HG03469 (cell line): ENCODE measurements around the gene TAS2R30.
A peak's percentile ranks its signal among the peaks of the same experiment; 100 is the strongest.

ENCODE experiments used
- ATAC-seq: cut with Tn5 transposase; IDR thresholded peaks from one replicate; pipeline ENCODE4 v1.9.1; 2021; ENCODE audit warnings: mild to moderate bottlenecking, moderate library complexity, moderate number of reproducible peaks; ENCODE audit not compliant: unreplicated experiment

The TAS2R30 gene

GRCh38 chr12:11134305-11134704 lies at the start of gene TAS2R30:
Gene TAS2R30, minus strand, starts transcription at chr12:11134644. Its CDS starts 400 bp downstream, at chr12:11134244.
- no peak for ATAC-seq

- ATAC-seq = no peak
Measured at GRCh38 chr12:11183011-11183410, 48.6 kb upstream of the TAS2R30 start.

GRCh38 chr12:11182529-11182928 lies 48.1 kb upstream of the TAS2R30 start:
- ATAC-seq = no peak

GRCh38 chr12:11178250-11178649 lies 43.8 kb upstream of the TAS2R30 start:
- no peak for ATAC-seq

GRCh38 chr12:11174022-11174421 lies 39.6 kb upstream of the TAS2R30 start:
- no peak for ATAC-seq

- no peak for ATAC-seq
Measured at GRCh38 chr12:11171969-11172675, 37.7 kb upstream of the TAS2R30 start.

GRCh38 chr12:11171145-11171968 lies 36.9 kb upstream of the TAS2R30 start, which contains the start of gene SMIM10L1:
Gene SMIM10L1, plus strand, starts transcription at chr12:11171194. Its CDS starts 163 bp downstream, at chr12:11171357.
- peak; percentile 87 for ATAC-seq

- ATAC-seq = no peak
Measured at GRCh38 chr12:11170810-11171144, 36.3 kb upstream of the TAS2R30 start.

GRCh38 chr12:11166300-11166699 lies 31.9 kb upstream of the TAS2R30 start:
- no peak for ATAC-seq

- ATAC-seq = no peak
Measured at GRCh38 chr12:11164384-11164783, 29.9 kb upstream of the TAS2R30 start.

- no peak for ATAC-seq
Measured at GRCh38 chr12:11162502-11162901, 28.1 kb upstream of the TAS2R30 start.

GRCh38 chr12:11158885-11159444 lies 24.5 kb upstream of the TAS2R30 start:
- no peak for ATAC-seq

GRCh38 chr12:11154400-11154925 lies 20.0 kb upstream of the TAS2R30 start:
- no peak for ATAC-seq

GRCh38 chr12:11152725-11153124 lies 18.3 kb upstream of the TAS2R30 start:
- no peak for ATAC-seq

GRCh38 chr12:11150832-11151231 lies 16.4 kb upstream of the TAS2R30 start:
- ATAC-seq = no peak

GRCh38 chr12:11147420-11147819 lies 13.0 kb upstream of the TAS2R30 start:
- ATAC-seq = no peak

GRCh38 chr12:11144297-11144696 lies 9.9 kb upstream of the TAS2R30 start:
- ATAC-seq = no peak

- ATAC-seq = no peak
Measured at GRCh38 chr12:11143352-11143751, 8.9 kb upstream of the TAS2R30 start.

- ATAC-seq = no peak
Measured at GRCh38 chr12:11136075-11136474, 1.6 kb upstream of the TAS2R30 start.

GRCh38 chr12:11133816-11134215 lies 628 bp downstream of the TAS2R30 start:
- ATAC-seq = no peak

- ATAC-seq = no peak
Measured at GRCh38 chr12:11133162-11133561, 1.3 kb downstream of the TAS2R30 start.

GRCh38 chr12:11130999-11131398 lies 3.4 kb downstream of the TAS2R30 start:
- ATAC-seq = no peak
